Iris pigment epithelial cell (primary cell): Measurements from ENCODE around the gene GRIA1.

Experiments
- DNase-seq: peaks from one replicate; pipeline ENCODE4 v3.0.0-alpha.2; 2011; ENCODE audit warnings: low read depth

GRIA1 gene

GRCh38 chr5:153613144-153613543 lies 122.7 kb downstream of the GRIA1 start:
- peak; percentile 28 for DNase-seq

DNA sequence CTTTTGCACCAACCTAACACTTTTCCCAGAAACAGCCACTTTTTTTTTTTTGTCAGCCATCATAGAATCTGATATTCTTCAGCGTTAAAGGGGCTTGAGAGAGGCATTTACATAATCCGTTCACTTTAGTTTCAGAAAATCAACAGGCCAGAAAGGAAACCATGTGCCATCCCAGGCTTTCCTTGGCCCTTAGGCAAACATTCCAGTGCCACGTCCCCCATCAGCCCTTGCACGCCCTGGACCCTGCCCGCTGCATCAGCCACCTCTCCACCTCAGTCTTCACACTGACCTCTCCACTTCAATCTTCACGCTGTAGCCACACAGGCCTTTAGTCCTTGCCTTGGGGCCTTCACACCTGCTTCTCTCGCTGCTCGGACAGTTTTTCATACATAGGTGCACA lies 123.2 kb downstream of the GRIA1 start:
- DNase-seq, result no peak

- DNase-seq, result peak; percentile 52
Observed at GRCh38 chr5:153617190-153617589, 126.7 kb downstream of the GRIA1 start.

- DNase-seq, result no peak
Observed at GRCh38 chr5:153618307-153618706, 127.8 kb downstream of the GRIA1 start.

DNA sequence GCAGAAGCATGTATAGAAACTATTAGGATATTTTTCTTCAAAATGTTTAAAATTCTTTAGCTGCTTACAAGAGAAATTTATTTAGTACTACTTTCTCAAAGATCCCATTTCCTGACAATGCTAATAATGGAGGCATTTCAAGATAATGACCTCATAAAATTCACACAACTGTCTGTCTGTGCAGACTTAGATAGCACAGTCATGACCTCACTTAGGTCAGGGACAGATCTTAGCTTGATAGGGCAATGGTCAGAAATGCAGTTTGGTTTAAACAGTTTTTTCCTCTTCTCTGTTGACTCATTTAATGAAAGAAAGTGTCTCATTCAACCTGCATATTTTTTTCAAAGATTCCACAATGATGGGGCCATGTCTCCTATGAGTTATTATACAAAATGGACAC lies 128.4 kb downstream of the GRIA1 start:
- peak; percentile 62 for DNase-seq

GRCh38 chr5:153619771-153620170 lies 129.3 kb downstream of the GRIA1 start:
- peak; percentile 75 for DNase-seq

DNA sequence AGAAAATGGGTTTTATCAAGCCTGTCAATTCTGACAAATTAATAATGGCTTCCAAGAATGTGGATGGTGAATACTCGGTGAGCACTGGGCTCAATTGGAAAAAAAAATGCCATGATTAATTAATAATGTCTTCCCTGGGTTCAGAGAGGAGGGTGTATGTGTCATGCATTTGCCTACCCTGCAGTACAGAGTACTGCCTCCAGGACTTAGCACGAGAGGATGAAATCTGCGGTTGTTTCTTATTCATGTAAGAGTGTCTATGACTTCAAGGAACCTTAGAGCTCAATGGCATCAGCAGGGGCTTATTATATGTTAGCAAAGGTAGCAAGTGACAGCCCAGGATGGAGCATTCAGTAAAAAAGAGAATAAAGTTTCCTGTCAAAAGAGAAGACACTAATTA lies 132.7 kb downstream of the GRIA1 start:
- DNase-seq, result no peak

DNA sequence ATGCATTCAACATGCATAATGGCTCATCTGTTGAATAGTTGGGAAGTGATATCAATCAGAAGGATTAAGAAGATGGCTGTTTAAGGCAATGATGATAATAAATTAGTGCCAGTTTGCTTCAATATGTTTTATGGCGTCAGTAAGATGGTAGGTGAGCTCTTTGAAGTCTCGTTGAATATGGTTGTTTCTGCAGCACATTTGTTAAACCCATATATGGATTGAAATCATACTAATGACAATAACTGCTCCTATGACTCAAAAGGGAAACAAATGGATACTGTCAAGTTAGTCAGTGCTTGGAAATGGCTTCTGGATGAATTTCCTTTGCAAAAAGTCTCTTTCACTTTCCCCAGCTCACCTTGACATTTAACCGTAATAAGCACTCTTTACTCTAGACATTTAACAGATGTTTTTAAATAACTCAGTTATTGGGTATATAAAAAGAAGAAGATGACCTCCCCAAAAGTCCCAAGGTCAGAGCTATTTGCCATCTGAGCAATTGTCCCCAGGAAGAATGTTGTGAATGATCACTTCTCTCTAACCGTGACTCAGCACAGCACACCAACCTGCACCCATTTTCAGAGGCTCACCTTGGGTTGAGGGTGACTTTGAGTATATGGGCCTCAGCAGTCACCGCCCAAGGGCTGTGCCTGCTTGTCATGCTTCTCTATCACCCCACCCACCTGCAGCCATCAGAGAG lies 133.4 kb downstream of the GRIA1 start:
- DNase-seq, result peak; percentile 34

DNA sequence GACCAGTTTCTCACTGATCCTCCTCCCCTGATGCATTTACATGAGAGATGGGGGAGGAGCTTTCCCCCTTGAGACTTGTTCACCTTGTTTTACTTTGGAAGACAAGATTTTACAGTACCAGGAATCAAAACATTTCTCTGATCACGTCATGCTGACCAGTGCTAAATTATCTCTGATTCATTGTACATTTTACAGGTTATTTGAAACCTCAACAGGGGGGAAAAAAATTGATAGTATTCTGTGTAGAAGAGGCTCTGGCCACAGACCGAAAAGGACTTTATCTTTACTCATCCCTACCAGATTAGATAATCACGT lies 133.9 kb downstream of the GRIA1 start:
- DNase-seq, result no peak

GRCh38 chr5:153625826-153626354 lies 135.4 kb downstream of the GRIA1 start:
- DNase-seq, result no peak

- DNase-seq, result no peak
Observed at GRCh38 chr5:153626836-153627235, 136.4 kb downstream of the GRIA1 start.

DNA sequence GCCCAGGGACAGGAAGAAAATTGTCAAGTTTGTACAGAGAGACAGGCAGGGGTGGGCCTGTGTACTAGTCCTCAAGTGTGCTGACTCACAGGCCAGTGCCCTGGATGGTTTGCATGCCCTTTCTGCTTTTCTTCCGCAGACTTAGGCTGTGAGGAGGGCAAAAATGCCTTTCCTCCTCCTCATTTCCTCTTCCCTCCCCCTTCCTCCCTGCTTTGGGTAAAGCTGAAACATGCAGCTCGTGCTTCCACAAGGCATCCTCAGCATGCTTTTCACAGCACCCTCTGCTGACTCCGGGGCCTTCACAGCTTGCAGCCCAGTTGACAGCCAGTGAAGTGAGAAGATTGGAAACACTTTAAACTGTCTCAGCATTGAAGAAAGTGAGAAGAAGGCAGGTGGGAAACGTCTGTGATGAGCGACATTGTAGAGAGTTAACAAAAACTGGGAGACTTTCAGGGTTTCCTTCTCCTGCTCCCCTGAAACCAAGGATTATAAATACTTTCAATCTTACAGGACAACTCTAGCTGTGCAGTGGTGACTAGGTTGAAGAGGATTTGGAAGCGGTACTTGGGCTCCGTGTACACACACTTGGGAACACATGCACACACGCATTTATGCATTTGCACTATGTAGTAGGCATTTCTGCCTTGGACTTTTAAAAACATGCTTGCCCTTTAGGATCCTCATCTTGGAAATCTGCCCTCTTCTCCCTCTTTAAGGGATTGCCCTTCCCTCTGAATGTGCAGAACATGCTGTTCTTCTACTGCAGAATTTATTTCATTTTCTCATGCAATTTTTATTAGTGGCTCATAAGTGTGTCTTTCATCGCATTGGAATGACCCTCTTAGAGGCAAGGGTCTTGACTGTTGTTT lies 138.8 kb downstream of the GRIA1 start:
- DNase-seq, result peak; percentile 97

DNA sequence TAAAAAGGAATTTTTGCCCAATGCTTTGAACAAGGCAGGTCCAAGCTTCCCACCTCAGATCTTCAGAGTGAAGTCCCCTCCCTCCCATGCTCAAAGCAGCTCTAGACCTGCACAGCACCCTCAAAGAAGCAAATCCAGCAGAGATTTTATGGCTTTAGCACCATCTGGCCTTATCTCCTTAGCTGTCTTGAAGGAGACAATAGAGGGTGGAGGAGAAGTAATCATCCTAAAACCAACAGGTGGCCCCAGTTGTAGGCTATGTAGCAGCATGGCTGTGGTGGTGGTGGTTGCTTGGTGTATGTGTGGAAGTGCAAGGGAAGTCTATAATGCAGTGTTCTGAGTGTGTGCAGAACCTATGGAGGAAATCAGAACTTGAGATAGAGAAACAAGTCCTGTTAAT lies 140.1 kb downstream of the GRIA1 start:
- no peak for DNase-seq

- DNase-seq, result no peak
Observed at GRCh38 chr5:153632748-153633290, 142.3 kb downstream of the GRIA1 start.

DNA sequence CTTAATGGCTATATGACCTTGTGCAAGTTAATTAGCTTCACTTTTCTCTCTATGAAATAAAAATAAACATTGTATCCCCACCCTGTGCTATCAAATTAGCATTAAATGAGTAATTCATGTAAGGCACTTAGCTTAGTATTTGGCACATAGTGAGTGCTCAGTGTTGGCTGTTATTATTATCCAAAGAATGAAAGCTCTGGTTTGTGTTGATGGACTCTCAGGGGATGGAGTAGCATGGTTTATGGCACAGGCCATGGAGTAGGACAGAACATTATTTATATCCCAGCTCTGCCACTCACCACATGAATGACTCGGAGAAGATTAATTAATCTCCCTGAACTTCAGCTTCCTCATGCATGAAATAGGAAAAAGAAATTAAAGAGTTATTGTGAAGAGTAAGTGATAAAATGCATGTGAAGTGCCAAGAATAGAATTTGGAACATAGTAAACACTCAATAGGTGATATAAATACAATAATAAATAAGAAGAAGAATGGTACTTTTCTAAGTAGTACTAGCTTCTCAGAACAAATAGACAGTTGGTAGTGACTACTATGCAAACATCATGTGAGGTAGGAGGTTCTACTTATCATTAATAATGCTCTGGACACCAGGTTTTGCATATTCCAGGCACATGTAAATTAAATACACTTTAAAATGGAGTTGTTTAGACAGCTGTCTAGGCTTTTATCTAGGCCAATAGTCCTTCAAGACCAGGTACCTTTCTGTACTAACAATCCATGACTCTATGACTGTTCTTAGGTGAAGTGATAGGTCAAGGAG lies 146.4 kb downstream of the GRIA1 start:
- DNase-seq, result no peak

GRCh38 chr5:153640293-153640692 lies 149.8 kb downstream of the GRIA1 start:
- no peak for DNase-seq

DNA sequence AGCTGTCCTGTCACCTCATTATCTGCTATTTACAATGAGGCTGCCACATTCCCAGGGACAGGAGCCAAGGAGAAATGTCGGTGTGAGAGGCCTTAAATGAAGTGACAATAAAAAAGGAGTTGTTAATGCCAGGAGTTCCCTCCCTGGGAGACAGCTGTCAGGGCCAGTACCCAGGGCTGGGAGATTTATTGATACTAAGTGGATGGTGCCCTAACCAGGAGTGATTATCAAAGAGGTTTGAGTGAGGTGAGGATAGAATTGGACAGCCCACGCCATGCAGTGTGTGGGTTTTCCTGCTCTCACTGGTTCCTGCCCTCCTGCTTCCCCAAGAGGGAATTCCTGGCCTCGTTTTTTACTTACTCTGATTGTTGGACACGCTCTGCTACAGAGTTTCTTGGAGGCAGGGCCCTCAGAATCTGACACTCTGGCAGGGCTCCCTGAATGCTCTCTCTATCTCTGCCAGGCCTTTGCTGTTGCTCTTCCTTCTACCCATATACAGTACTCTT lies 150.8 kb downstream of the GRIA1 start:
- DNase-seq, result no peak

DNA sequence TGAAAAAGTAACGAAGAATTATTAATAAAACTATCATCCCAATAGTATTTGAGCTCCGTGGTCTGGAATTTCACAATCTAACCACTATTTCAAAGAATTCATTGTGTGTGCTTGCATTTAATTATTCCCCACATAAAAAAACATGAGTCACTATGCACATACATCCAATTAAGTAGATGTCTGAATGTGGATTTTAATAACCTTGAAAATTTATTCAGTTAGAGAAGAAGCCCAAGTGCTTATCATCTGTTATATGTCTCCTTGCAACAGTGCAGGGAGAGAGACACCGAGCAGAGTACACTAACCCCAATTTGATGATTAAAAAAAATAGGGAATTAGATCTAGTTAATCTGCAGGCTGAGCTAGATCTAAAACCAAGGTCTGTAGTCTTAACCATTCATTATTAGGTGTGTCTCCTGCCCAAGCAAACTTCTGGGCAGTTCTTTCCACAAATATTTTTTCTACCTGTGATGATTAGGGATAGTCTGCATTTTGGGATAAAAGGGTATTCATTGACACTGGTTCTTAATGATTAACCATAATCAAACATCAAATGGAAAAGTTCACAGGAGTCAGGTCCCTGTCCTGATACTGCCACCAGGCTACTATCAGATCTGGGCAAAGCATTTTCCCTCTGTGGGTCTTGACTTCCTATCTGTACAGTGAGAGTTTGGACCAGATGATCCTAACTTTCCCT lies 164.2 kb downstream of the GRIA1 start:
- DNase-seq, result peak; percentile 36

DNA sequence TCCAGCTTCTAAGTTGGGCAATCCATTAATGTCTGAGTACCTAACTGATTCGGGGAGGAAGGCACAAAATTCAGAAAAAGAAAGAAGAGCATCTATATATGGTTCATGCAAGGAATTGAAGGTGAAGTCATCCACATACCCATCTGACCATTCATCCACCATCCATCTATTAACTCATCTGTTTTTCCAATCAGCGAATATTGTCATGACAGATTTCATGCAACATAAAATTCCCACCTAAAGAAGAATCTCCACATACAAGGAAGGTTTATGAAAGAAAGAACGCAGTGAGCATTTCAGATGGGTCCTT lies 164.7 kb downstream of the GRIA1 start:
- DNase-seq, result no peak

- no peak for DNase-seq
Observed at GRCh38 chr5:153658149-153658548, 167.7 kb downstream of the GRIA1 start.

GRCh38 chr5:153658606-153659005 lies 168.1 kb downstream of the GRIA1 start:
- peak; percentile 30 for DNase-seq
